Hematopoietic multipotent progenitor cell (in vitro differentiated cells): ENCODE data around the gene TRPV4. TPM values are rescaled to one million over a fixed set of nuclear protein-coding genes. Genes with fewer than 3 reads are reported as not detected.

ENCODE experiments used
- DNase-seq, 3 donors: peaks; one replicate each; pipeline ENCODE4 v3.0.0-alpha.2; 2011 to 2015; ENCODE audit warnings: low read depth in 2 of 3, low spot score in 2 of 3
- total RNA-seq: library from RNA; depleted of rRNA; stranded (reverse); fragments of >200 nt; gene quantifications from one replicate; pipeline ENCODE4 v1.2.3, GENCODE V29; 2012

TRPV4 gene
- total RNA-seq, 1 donor = not detected

DNA sequence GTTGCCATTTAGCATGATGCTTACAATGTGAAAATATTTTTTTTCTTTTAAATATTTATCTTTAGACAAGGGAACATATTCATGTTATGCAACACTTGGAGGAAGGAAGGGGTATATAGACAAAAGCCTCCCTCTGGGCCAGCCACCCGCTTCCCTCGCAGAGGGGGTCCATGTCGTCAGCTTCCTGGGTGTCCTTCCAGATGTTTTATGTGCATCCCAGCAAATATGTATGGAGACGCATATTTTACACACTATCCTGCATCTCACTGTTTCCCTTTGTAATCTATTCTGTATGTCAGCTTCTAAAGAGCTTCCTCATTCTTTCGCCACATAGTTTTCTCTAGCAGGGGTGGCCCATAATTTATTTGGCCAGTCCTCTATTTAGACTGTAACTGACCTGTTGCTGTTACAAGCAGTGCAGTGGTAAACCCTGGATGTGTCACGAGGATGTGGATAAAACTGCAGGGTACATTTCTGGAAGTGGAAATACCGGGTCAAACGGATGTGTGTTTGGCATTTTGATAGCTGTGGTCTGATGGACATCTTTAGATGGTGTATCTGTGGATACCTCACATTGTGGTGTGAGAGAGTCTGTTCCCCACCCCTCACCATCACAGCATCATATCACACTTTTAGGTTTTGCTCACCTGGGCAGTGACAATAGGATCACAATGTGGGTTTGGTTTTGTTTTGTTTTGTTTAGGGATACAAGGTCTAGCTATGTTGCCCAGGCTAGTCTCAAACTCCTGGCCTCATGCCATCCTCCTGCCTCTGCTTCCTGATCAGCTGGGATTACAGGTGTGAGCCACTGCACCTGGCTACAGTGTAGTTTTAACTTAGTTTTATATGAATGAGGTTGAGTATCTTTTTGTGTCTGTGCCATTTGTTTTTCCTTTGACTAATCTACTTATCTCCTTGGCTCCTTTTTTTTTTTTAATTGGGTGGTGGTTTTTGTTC lies 87.9 kb downstream of the TRPV4 start:
- DNase-seq = no peak

DNA sequence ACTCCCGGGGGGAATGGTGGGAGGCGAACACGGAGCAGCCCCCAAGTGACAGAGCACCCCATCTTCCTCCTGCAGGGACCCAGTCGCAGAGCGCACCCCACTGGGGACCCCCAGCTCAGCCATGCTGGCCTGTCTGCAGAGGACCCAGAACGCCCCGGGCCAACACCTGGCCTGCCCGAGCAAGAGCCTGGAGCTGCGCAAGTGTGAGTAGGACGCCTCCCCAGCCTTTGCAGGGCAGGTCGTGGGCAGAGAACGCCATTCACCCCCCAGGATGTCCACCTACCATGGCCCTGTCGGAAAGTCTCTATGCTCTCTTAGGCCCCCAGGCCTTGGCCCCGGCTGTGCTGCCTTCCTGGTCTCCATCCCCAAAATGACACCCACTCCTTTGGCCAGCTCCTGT lies 89.2 kb downstream of the TRPV4 start:
- DNase-seq = no peak

- no peak for DNase-seq
These were observed 89.9 kb downstream of the TRPV4 start for GRCh38 chr12:109743076-109743910.

DNA sequence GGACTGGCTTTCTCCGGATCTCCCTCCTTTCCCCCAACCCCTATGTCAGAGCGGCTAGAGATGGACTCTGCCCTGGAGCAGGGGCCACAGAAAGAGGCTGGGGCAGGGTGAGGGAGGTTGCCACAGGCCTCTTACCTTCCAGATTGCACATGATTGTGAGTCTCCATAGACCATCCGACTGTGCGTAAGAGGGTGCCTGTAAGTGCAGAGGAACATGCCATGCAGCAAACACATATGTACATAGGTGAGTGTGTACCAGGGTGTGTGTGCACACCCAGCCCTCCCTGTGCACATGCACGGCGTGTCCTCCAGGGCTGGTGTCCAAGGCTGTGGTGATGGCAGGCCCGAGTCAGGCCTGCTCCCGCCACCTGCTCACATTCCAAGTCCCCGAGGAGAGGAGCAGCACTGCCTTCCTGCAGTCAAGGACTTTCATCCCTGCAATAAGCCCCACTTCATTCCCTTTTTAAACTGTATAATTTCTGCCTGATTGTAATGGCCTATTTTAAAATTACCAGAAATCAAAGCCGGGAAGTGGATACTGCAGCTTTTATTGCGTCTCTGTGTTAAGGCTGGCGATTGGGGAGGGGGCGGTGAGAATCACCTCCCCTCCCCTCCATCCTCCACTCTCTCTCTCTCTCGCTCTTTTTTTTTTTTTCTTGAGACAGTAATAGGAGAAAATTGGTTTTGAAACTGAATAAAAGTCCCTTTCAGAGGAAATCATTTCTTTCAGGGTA lies 91.1 kb downstream of the TRPV4 start:
- no peak for DNase-seq

GRCh38 chr12:109741286-109741969 lies 91.8 kb downstream of the TRPV4 start:
- no peak for DNase-seq

- DNase-seq = no peak
These were observed 92.4 kb downstream of the TRPV4 start for GRCh38 chr12:109740694-109741245.

DNA sequence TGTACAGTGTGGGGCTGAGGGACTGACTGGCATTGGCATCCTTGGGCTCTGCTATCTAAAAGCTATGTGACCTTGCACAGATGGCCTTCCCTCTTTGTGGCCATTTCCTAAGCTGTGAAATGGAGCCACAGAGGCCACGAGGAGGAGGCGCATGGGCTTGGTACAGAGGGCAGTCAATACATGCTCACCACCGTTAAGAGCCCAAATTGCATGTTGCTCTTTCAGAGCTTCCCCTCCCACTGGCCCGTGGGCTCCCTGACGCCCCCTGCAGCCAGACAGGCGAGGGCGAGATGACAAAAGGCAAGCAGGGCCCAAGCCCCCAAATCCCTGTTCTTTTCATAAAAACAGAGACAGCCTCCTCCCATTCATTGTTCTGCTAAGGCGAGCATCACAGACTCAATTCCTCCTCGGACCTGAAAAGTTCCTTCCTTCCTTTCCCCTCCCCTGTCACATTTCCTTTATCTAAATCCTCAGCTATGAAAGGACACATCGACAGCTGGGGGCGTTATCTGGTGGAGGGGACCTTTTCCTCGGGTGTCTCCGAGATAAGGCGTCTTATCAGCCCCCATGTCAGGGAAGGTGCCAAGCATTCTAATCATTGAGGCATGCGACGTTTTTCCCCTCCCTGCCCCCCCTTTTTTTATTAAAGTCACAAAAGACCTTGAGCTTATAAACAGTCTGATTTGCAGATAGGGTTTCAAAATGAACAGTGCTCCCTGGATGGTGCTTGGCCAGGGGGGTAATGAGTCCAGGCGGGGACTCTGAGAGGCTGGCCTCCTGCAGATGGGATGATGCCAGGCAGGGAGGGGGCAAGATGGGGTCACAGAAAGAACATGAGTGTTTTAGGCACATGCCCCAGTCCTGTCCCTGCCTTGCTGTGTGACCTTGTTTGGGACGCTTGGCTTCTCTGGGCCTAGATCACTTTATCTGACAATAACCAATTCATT lies 93.2 kb downstream of the TRPV4 start:
- DNase-seq = peak in 1 of 3 donors; percentile 40

GRCh38 chr12:109738878-109739665 lies 94.1 kb downstream of the TRPV4 start:
- no peak for DNase-seq

- DNase-seq = no peak
These were observed 95.0 kb downstream of the TRPV4 start for GRCh38 chr12:109738209-109738608.

DNA sequence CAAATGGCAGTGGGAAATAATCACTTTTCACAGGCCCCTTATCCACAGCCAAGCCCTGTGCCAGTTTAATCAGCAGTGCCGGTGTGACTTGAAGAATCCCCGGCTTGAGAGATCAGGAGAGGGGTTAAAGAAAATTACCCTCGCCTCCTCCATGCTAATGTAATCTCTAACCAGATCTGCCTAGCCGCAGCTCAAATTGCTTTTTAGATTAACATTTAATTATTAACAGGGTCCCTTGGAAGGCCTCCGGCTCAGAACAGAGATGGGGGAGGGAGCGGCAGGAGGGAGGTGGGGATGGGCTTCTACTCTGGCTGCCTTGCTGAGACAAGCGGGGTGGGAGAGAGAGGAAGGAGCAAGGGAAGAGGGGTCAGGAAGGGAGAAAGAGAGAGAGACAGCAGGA lies 95.6 kb downstream of the TRPV4 start:
- DNase-seq = no peak

DNA sequence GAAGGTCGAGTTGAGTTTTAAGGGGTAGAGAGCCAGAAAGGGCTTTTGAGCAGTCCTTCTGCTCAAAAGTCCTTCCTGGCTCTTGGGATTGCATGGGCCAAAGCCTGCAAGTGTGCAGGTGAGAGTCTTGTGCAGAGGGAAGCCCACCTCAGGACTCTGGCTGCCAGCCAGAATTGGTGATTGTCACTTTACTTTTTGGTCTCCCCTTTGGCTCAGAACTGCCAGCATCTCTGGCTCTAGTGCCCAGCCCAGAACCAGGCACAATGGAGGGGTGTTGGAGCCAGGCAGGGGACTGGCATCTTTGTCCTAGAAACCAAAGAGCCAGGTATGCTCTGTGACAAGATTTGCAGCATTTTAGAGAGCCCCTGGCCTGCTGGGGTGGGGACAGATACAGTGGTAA lies 96.1 kb downstream of the TRPV4 start:
- no peak for DNase-seq

DNA sequence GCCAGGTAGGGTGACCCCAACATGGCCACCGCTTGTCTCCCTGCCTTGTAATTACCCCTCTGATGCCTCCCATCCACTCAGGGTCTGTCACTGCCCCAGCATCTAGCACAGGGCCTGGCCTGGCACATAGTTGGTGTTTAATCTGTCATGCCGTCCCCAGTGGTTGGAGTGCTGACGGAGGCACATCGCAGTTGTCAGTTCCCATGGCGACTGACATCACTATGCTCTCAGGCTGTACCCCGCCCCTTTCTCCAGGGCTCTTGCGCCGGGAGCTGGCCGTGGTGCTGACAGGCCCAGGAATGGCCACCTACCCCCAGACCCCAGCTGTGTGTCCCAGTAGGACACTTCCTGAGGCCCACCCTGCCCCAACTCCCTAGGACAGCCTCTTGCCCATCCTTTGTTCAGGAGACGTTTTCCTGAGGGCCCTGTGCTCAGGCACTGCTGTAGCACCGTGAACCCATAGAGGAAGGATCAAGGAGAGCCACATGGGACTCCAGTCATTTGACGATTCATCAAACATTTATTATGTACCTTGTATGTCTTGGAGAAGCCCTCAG lies 96.6 kb downstream of the TRPV4 start:
- peak in 2 of 3 donors; percentile 55 to 67 for DNase-seq

DNA sequence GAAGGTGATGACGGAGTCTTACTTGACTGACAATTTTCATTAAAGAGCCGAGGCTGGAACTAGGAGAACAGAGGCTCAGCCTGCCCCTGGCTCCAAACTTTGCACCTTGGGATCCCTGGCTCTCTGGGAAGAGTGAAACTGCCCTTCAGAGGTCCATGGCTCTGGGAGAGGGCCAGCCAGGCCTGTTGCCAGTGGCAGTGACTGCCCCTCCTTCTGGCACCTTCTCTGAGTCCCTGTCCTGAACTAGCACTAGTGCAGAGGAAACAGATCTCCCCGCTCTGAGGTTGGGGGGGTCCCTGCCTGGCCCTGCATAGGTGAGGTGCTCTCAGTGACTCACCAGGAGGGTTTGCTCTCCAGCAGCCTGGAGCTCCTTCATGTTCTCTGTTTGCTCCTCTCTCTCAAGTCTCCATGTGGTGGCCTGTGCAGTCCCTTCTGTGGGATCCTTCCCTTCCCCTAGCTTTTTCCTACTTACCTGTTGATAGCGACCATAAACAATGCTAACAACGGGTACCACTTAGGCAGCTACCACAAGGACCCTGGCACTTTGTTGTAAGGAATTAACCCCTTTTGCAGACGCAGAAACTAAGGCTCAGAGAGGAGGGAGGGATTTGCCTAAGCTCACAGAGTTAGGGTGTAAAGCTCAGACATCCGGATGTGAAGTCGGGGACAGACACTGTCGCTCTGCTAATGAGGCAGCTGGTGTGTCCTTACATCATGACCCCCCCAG lies 97.2 kb downstream of the TRPV4 start:
- DNase-seq = no peak

GRCh38 chr12:109735051-109735521 lies 98.1 kb downstream of the TRPV4 start:
- no peak for DNase-seq

DNA sequence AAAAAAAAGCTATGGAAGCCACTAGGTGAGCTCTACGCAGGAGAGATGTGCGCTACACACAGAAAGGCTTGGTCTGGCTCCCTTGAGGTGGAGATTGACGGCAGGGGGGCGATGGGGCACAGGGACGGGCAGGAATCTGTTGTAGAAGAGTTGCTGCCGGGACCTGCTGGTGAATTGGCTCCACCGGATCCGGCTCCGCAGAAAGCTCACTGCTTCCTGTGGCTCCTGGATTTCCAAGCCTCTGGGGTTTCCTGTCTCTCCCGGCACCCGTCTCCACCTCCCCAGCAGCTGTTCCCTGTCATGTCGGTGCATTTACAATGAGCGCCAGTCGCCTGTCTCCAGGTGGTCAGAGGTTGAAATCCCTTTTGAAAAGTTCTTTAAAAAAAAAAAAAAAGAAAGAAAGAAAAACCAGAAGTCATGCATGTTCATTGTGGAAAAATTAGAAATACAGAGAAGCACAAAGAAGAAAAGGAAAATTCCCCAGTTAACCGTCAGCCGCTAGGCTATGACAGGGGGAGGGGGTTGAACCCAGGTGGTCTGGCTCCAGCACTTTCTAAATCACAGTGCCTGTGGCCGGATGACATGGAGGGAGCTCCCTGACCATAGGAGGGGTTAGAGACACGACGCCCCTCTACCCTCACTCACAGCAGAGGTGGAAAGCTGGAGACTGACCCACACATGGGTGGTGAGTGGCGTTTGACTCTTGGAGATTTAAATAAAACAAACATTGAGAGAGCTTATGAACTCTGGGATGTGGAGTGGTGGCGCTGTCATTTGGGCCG lies 98.8 kb downstream of the TRPV4 start:
- DNase-seq = no peak
